IMR-90 (cell line): ENCODE data around the gene CBFA2T3.

ENCODE experiments used
- BHLHE40 ChIP-seq: fragments of 150-350 bp; IDR thresholded peaks from 2 replicates; pipeline ENCODE4 v1.6.1; 2016; ENCODE audit warnings: mild to moderate bottlenecking, low read depth, low read length
- CEBPB ChIP-seq: IDR thresholded peaks from 2 replicates; pipeline ENCODE4 v1.6.1; 2012; ENCODE audit warnings: low read depth, low read length, improper control_type of control experiment
- CTCF ChIP-seq: conservative IDR thresholded peaks from 2 replicates; pipeline ENCODE4 v1.5.1; 2012; ENCODE audit warnings: mild to moderate bottlenecking, low read depth, low read length, improper control_type of control experiment
- FOS ChIP-seq: fragments of 150-350 bp; IDR thresholded peaks from 2 replicates; pipeline ENCODE4 v1.6.1; 2016; ENCODE audit warnings: low read depth, low read length
- MAFK ChIP-seq: IDR thresholded peaks from 2 replicates; pipeline ENCODE4 v1.6.1; 2012; ENCODE audit warnings: low read depth, low read length, improper control_type of control experiment
- POLR2A ChIP-seq: IDR thresholded peaks from 2 replicates; pipeline ENCODE4 v1.6.1; 2012; ENCODE audit warnings: mild to moderate bottlenecking, low read depth, low read length
- RCOR1 ChIP-seq: IDR thresholded peaks from 2 replicates; pipeline ENCODE4 v1.6.1; 2012; ENCODE audit warnings: mild to moderate bottlenecking, low read length, improper control_type of control experiment; ENCODE audit not compliant: insufficient replicate concordance
- SMC3 ChIP-seq: fragments of 150-350 bp; IDR thresholded peaks from 2 replicates; pipeline ENCODE4 v1.6.1; 2016; ENCODE audit warnings: low read depth, mild to moderate bottlenecking, antibody characterized with exemption, low read length, moderate library complexity

DNA sequence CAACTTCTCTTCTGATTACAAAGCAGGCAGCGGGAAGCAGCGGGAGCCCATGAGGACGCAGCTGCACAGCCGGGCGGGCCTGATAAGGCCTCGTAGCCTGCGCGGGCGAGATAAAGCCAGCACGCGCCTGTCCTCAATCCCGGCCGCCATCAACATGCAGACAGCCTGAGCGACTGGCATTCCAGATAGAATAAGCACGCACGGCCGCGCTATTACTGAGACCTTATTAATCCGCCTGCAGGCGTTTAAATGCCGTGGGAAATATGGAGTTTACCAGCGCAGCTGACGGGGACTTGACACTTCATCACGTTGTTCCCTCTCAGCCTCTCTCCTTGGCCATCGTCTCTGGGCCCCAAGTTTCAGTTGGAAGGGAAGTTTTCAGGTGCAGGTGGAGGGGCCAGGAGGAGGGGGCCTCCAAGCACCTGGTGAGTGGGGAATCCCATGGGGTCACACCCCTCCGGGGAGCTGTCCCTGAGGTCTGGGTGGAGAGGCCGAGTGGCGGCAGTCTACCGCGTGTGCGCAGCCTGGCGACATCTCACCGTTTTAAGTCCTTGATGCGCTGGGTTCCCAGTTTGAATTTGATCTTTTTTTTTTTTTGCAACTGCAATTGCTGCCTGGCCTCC is 27.3 kb upstream of the CBFA2T3 start:
- no peak for TF ChIP-seq CTCF
- TF ChIP-seq POLR2A: no peak
- no peak for TF ChIP-seq RCOR1
- TF ChIP-seq BHLHE40: no peak
- TF ChIP-seq MAFK: no peak
- TF ChIP-seq FOS: no peak
- no peak for TF ChIP-seq SMC3
- no peak for TF ChIP-seq CEBPB
